Stimulated activated CD8-positive, alpha-beta memory T cell treated with anti-CD3 and anti-CD28 coated beads, Interleukin-4, amount 100 ng/mL, for 1 hour (primary cell): ENCODE measurements around the gene GMDS.

Experiments
- DNase-seq, 2 donors: peaks; one replicate each; pipeline ENCODE4 v3.0.0-alpha.2; 2020; ENCODE audit warnings: low read depth in 2 of 2, low spot score in 1 of 2

Gene GMDS

DNA sequence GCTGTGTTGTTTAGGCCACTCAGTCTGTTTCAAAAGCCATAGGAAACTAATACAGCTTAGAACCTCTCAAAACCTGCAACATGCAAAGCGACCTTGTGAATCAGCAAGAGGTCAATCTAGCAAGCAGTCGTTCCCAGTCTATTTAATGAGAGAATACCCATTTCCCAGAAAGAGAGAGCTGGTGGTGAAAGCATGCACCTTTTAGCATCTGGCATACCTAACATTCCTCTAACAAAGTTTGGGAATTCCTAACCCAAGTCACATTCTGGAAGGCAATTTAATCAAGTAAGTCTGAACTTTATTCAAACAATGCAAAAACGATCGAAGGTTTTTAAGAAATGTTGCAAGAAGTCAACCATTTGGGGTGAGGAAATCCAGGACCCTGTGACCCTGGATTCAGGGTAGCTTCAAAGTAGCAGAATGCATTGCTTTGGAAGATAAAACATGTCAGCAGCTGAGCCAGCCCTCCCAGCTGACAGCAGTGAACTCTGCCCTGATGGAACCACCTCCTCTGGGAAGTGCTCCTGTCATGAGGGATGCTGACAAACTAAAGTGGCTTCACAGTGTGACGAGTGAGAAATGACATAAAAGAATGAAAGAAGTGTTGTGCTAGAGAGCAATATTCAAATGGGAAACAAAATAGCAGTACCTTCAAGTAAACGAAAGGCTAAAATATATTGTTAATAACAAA is 104.8 kb downstream of the GMDS start:
- DNase-seq = no peak

GRCh38 chr6:2135401-2135800 is 110.0 kb downstream of the GMDS start:
- DNase-seq = no peak

GRCh38 chr6:2134554-2134953 is 110.9 kb downstream of the GMDS start:
- DNase-seq = no peak

GRCh38 chr6:2133716-2134310 is 111.6 kb downstream of the GMDS start:
- DNase-seq = no peak

DNA sequence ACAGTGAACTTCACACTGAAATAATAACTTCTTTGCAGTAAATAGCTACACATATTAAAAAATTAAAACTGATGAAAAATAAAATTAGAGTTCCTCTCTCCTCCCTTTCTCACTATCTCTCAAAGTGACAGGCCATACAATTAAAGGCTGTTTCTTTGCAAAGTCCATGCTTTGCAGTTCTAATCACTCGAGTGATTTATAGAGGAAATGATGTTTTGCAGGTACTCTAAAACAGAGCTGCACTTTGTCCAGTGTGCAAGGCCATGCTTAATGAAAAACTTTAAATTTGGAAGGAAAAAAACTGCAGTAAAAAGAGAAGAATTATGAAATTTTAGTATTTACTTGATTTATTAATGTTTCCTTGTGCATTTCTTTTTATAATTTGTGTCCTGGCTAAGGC is 112.5 kb downstream of the GMDS start:
- no peak for DNase-seq

- DNase-seq = no peak
Measured at GRCh38 chr6:2132416-2132815, 113.0 kb downstream of the GMDS start.

- DNase-seq = no peak
Measured at GRCh38 chr6:2129182-2129621, 116.2 kb downstream of the GMDS start.

- DNase-seq = peak; percentile 13 to 22
Measured at GRCh38 chr6:2127484-2127911, 117.9 kb downstream of the GMDS start.

- no peak for DNase-seq
Measured at GRCh38 chr6:2126351-2126750, 119.1 kb downstream of the GMDS start.

DNA sequence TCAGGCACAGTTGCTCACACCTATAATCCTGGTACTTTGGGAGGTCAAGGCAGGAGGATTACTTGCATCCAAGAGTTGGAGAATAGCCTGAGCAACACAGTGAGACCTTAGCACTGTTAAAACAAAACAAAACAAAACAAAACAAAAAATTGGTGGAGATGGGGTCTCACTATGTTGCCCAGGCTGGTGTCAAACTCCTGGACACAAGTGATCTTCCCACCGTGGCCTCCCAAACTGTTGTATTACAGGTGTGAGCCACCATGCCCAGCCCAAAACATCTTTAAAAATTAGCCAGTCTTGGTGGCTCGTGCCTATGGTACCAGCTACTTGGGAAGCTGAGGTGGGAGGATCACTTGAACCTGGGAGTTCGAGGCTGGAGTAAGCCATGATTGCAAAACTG is 120.2 kb downstream of the GMDS start:
- DNase-seq = no peak

DNA sequence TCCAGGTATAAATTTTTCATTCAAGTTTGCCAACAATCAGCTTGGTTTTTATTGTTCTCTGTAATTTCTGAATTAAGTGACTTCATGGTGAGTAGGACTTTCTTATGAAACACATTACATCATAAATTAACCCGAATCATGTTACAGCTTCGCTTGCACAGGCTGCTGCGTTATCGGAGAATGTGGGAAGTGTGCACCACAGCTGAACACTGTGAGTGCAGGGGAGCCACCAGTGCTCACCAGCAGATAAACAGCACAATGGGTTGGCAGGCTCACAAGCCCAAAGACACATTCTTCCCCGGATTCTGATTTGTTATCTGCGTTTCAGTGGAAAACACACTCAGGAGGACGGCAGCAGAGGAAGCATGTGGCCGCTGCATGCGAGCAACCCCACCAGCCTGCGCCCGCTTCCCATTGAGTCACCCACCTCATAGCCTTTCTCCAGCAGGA is 121.1 kb downstream of the GMDS start:
- DNase-seq = no peak

DNA sequence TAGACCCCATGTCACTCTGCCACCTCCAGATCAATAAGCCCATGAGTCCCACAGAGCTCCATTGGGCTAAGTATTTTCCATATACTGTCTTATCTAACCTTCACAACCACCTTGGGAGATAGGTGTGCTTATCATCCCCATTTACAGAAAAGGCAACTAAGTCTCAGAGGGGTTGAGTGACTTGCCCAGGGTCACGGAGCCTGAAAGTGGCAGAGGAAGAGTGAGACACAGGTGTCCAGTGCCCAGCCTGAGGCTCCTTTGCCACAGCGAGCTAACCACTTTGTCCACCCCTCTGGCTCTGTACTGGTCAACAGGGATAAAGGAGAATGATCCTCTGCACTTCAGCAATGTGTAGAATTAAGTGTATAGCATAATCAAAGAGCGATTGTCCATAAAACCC is 124.5 kb downstream of the GMDS start:
- DNase-seq = no peak

DNA sequence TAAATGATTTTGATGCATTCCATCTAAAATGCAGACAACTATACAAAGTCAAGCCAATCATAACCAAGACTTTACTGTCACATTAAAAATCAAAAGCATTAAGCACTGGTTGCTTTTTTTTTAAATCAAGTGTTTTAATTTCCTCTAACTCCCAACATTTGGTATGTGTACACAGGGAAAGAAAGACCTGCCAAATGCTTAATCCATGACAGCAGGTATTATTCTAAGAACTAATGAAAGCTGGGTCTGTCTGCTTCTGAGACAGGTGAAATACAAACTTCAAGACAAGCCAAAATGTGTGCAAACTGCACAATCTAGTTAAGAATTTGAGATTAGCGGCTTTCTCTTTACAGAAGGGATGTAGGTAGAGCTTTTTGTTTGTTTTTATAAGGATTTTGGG is 126.1 kb downstream of the GMDS start:
- DNase-seq = no peak

DNA sequence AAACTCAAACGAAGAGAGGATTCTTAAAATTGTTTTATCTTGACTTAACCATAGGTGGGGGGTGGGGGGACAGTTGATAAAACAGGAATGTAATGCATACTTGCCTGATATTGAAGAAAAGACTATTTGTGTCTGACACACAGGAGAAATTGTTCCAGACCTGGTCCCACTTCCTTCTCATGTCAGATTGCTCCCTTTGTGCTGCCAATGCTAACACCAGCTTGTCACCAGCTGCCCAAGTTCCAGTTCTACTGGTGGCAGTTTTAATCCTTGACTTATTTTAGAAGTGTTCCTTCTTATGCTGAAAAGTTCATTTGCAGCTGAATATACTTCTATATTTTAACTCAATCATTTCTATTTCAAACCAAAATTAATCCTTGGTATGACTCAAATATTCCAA is 127.3 kb downstream of the GMDS start:
- no peak for DNase-seq

DNA sequence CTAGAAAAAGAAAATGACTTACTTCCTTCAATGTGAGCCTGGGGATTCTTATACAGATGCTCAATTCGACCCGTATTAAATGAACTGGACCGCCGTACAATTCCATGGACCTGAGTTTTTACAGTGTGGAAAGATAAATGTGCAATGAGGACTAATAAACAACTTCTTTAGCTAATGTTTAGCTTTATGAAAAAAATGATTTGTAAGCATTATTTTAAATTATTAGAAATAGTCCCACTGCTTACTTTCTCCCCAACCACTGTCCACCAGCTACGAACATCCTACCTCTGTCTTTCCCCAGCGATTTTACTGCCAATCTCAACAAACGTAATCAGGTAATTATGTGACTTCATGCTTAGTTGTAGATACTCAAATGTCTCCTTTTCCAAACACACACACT is 128.0 kb downstream of the GMDS start:
- no peak for DNase-seq

- no peak for DNase-seq
Measured at GRCh38 chr6:2116496-2116895, 128.9 kb downstream of the GMDS start.

- DNase-seq = no peak
Measured at GRCh38 chr6:2114100-2114499, 131.3 kb downstream of the GMDS start.

- no peak for DNase-seq
Measured at GRCh38 chr6:2111162-2111677, 134.2 kb downstream of the GMDS start.

GRCh38 chr6:2110504-2110903 is 134.9 kb downstream of the GMDS start:
- no peak for DNase-seq

DNA sequence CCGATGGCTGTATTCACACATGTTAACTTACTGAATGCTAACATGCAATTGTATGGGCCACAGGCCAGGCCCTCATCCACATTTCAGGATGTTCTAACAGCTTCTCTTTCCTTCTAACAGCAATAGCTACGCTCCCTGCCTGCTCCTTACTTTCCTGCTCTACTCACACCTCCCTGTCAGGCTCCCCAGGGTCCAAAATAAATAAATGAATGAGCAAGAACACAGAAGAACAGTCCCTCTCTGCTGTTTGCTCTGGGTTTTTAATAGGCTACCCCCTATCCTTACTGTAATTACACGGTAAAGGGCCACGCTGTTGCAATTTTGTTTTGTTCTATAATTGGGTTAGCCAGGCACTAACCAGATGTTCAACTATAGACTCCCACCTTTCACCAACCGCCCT is 135.6 kb downstream of the GMDS start:
- no peak for DNase-seq

- DNase-seq = no peak
Measured at GRCh38 chr6:2108700-2109306, 136.6 kb downstream of the GMDS start.

GRCh38 chr6:2104524-2104880 is 140.9 kb downstream of the GMDS start:
- DNase-seq = no peak
